H9 (cell line): ENCODE results near the gene RANBP3. TPM values are rescaled to one million over a fixed set of nuclear protein-coding genes. Genes with fewer than 3 reads are reported as not detected.
A peak's percentile ranks its signal among the peaks of the same experiment; 100 is the strongest.

Experiments used
- DNase-seq: peaks from one replicate; pipeline ENCODE4 v3.0.0-alpha.2; 2017
- H2AFZ ChIP-seq: one replicate; pipeline ENCODE4 v1.6.1; 2013; ENCODE audit warnings: mild to moderate bottlenecking, low read length, control low read depth, moderate library complexity
- H2AK5ac ChIP-seq: 2 replicates; pipeline ENCODE4 v1.6.1; 2013; ENCODE audit warnings: low read length, control low read depth, mixed read lengths; ENCODE audit not compliant: insufficient read length
- H2BK120ac ChIP-seq: one replicate; pipeline ENCODE4 v1.6.1; 2013; ENCODE audit warnings: low read depth, mild to moderate bottlenecking, low read length, control low read depth, inconsistent platforms; ENCODE audit not compliant: poor library complexity, severe bottlenecking
- H2BK12ac ChIP-seq: 2 replicates; pipeline ENCODE4 v1.6.1; 2013; ENCODE audit warnings: low read length, control low read depth, mixed read lengths, low read depth; ENCODE audit not compliant: insufficient read length
- H2BK15ac ChIP-seq: 2 replicates; pipeline ENCODE4 v1.6.1; 2013; ENCODE audit warnings: low read depth, low read length, control low read depth
- H2BK20ac ChIP-seq: one replicate; pipeline ENCODE4 v1.6.1; 2013; ENCODE audit warnings: low read depth, mild to moderate bottlenecking, low read length, control low read depth, inconsistent platforms; ENCODE audit not compliant: poor library complexity, severe bottlenecking
- H2BK5ac ChIP-seq: 2 replicates; pipeline ENCODE4 v1.6.1; 2013; ENCODE audit warnings: low read length, control low read depth, mixed read lengths; ENCODE audit not compliant: insufficient read length
- H3K14ac ChIP-seq: 2 replicates; pipeline ENCODE4 v1.6.1; 2013; ENCODE audit warnings: low read length, control low read depth; ENCODE audit not compliant: insufficient read depth
- H3K18ac ChIP-seq: 2 replicates; pipeline ENCODE4 v1.6.1; 2013; ENCODE audit warnings: low read depth, mild to moderate bottlenecking, mixed read lengths, low read length, control low read depth; ENCODE audit not compliant: insufficient read length
- H3K23ac ChIP-seq: 2 replicates; pipeline ENCODE4 v1.6.1; 2013; ENCODE audit warnings: low read length, control low read depth, mixed read lengths, low read depth; ENCODE audit not compliant: insufficient read length
- H3K23me2 ChIP-seq: 2 replicates; pipeline ENCODE4 v1.6.1; 2013; ENCODE audit warnings: low read depth, mild to moderate bottlenecking, mixed read lengths, low read length, control low read depth; ENCODE audit not compliant: insufficient read length, poor library complexity, severe bottlenecking
- H3K27ac ChIP-seq: 2 replicates; pipeline ENCODE4 v1.5.1; 2013; ENCODE audit warnings: low read length, control low read depth, mixed read lengths, low read depth; ENCODE audit not compliant: insufficient read length
- H3K27me3 ChIP-seq: 2 replicates; pipeline ENCODE4 v1.6.1; 2013; ENCODE audit warnings: low read length, control low read depth, inconsistent platforms; ENCODE audit not compliant: insufficient read depth
- H3K4ac ChIP-seq: 2 replicates; pipeline ENCODE4 v1.6.1; 2013; ENCODE audit warnings: low read depth, mild to moderate bottlenecking, control low read depth, inconsistent platforms, low read length, moderate library complexity
- H3K4me1 ChIP-seq: 2 replicates; pipeline ENCODE4 v1.6.1; 2013; ENCODE audit warnings: low read length, control low read depth, inconsistent platforms; ENCODE audit not compliant: insufficient read depth
- H3K4me2 ChIP-seq: 2 replicates; pipeline ENCODE4 v1.6.1; 2013; ENCODE audit warnings: low read length, control low read depth, mixed read lengths; ENCODE audit not compliant: insufficient read length, insufficient read depth
- H3K56ac ChIP-seq: 2 replicates; pipeline ENCODE4 v1.6.1; 2013; ENCODE audit warnings: low read depth, mild to moderate bottlenecking, mixed read lengths, low read length, control low read depth; ENCODE audit not compliant: insufficient read length
- H3K79me1 ChIP-seq: 2 replicates; pipeline ENCODE4 v1.6.1; 2013; ENCODE audit warnings: low read depth, mild to moderate bottlenecking, moderate library complexity, low read length, control low read depth, inconsistent platforms; ENCODE audit not compliant: insufficient read depth, poor library complexity, severe bottlenecking
- H3K79me2 ChIP-seq: 2 replicates; pipeline ENCODE4 v1.6.1; 2013; ENCODE audit warnings: low read length, control low read depth, inconsistent platforms; ENCODE audit not compliant: insufficient read depth
- H3K9ac ChIP-seq: 2 replicates; pipeline ENCODE4 v1.6.1; 2013; ENCODE audit warnings: low read length, control low read depth, mixed read lengths; ENCODE audit not compliant: insufficient read length; ENCODE audit errors: extremely low read depth
- H3K9me3 ChIP-seq: one replicate; pipeline ENCODE4 v1.6.1; 2013; ENCODE audit warnings: low read depth, low read length, inconsistent platforms; ENCODE audit not compliant: control insufficient read depth
- H3T11ph ChIP-seq: one replicate; pipeline ENCODE4 v1.6.1; 2013; ENCODE audit warnings: mild to moderate bottlenecking, low read length, control low read depth, inconsistent platforms
- H4K20me1 ChIP-seq: one replicate; pipeline ENCODE4 v1.6.1; 2013; ENCODE audit not compliant: control insufficient read depth, insufficient read length, insufficient read depth
- H4K5ac ChIP-seq: 2 replicates; pipeline ENCODE4 v1.6.1; 2013; ENCODE audit warnings: low read depth, mild to moderate bottlenecking, mixed read lengths, low read length, control low read depth; ENCODE audit not compliant: insufficient read length
- H4K8ac ChIP-seq: replicated peaks from 2 replicates; pipeline ENCODE4 v1.6.1; 2013; ENCODE audit warnings: low read length, control low read depth, mixed read lengths, low read depth; ENCODE audit not compliant: insufficient read length
- H4K91ac ChIP-seq: 2 replicates; pipeline ENCODE4 v1.6.1; 2013; ENCODE audit warnings: low read depth, mild to moderate bottlenecking, moderate library complexity, mixed read lengths, low read length, control low read depth; ENCODE audit not compliant: insufficient read length
- H3K27ac Mint-ChIP-seq, 3 experiments: 2 replicates in 2 of 3; 3 replicates in 1 of 3; pipeline ENCODE4 v1.8.0; 2020 to 2021; ENCODE audit warnings: mixed read lengths in 3 of 3, mild to moderate bottlenecking in 1 of 3, moderate library complexity in 1 of 3
- H3K27me3 Mint-ChIP-seq: 2 replicates; pipeline ENCODE4 v1.8.0; 2021; ENCODE audit warnings: low read depth, mild to moderate bottlenecking, moderate library complexity, mixed read lengths
- H3K36me3 Mint-ChIP-seq, 3 experiments: 2 replicates in 2 of 3; 3 replicates in 1 of 3; pipeline ENCODE4 v1.8.0; 2020 to 2021; ENCODE audit warnings: low read depth in 3 of 3, mixed read lengths in 3 of 3; ENCODE audit not compliant: insufficient read depth in 1 of 3
- H3K4me1 Mint-ChIP-seq, 2 experiments: 2 replicates each; pipeline ENCODE4 v1.8.0; 2020; ENCODE audit warnings: mixed read lengths in 2 of 2
- H3K4me3 Mint-ChIP-seq, 2 experiments: 2 replicates in 1 of 2; 3 replicates in 1 of 2; pipeline ENCODE4 v1.8.0; 2020 to 2021; ENCODE audit warnings: mild to moderate bottlenecking in 2 of 2, mixed read lengths in 2 of 2, moderate library complexity in 1 of 2
- H3K9me3 Mint-ChIP-seq, 2 experiments: 2 replicates in 1 of 2; 3 replicates in 1 of 2; pipeline ENCODE4 v1.8.0; 2020; ENCODE audit warnings: mild to moderate bottlenecking in 2 of 2, mixed read lengths in 2 of 2, moderate library complexity in 1 of 2
- CTCF ChIP-seq: fragments of 200-600 bp; sonication (generic); conservative IDR thresholded peaks from 3 replicates; pipeline ENCODE4 v1.8.0; 2021; ENCODE audit warnings: antibody characterized with exemption, mild to moderate bottlenecking
- WGBS: extraction: QIAGEN DNeasy Blood & Tissue Kit; methylation state at CpG from one replicate; pipeline ENCODE4 v1.1.7; 2013; ENCODE audit warnings: missing lambda C conversion rate, low lambda C conversion rate, mixed read lengths; ENCODE audit not compliant: insufficient read length; ENCODE audit errors: extremely low coverage; 5-methylcytosine and 5-hydroxymethylcytosine counted together
- total RNA-seq: library from RNA; stranded (reverse); gene quantifications from 2 replicates; pipeline ENCODE4 v1.2.1, GENCODE V29; 2021

The RANBP3 gene
- total RNA-seq, 1 experiment from 2014 or later = 86.5 TPM

GRCh38 chr19:5967571-5967970, 10.4 kb downstream of the RANBP3 start:
- Mint-ChIP-seq H3K27me3 (no peaks in the 10 kb centered on the region), H3K9me3 (no peaks in the 10 kb centered on the region), H3K4me1 (peaks cover 31 to 38% of the 10 kb centered on the region in 2 experiments), H3K36me3 (peaks cover 0 to 11% (median under 1%) of the 10 kb centered on the region in 3 experiments; a peak in 3 of 7 replicates), H3K4me3 (peak overlapping the region in 1 of 2 experiments; percentile 30; a peak in 1 of 5 replicates), H3K27ac (peak overlapping the region in 1 of 3 experiments; percentile 77; a peak in 2 of 7 replicates)
- no peak for DNase-seq
- Histone ChIP-seq H3K56ac (no peak overlapping the region), H4K91ac (no peak overlapping the region), H3K79me2 (peaks cover 47% of the 10 kb centered on the region; the same call in 1 of the 2 replicates), H3K27ac (no peak overlapping the region), H2AK5ac (no peak overlapping the region), H2BK120ac (no peak overlapping the region), H4K8ac (no peak overlapping the region), H2BK15ac (no peak overlapping the region), H3K9ac (no peak overlapping the region), H2BK20ac (no peak overlapping the region), H3K4me1 (no peaks in the 10 kb centered on the region; the same call in 1 of the 2 replicates), H3K9me3 (no peaks in the 10 kb centered on the region), H3K14ac (no peak overlapping the region), H3K23ac (no peak overlapping the region), H3T11ph (no peak overlapping the region), H3K23me2 (no peaks in the 10 kb centered on the region), H3K27me3 (no peaks in the 10 kb centered on the region), H3K4ac (no peak overlapping the region), H4K5ac (no peak overlapping the region), H3K79me1 (peaks cover 14% of the 10 kb centered on the region), H2BK12ac (no peak overlapping the region), H3K4me2 (no peak overlapping the region), H3K18ac (no peak overlapping the region), H2AFZ (no peak overlapping the region), H4K20me1 (peaks cover 5% of the 10 kb centered on the region), H2BK5ac (no peak overlapping the region)
- no CpG with 5 or more reads among the region's 7 CpGs for WGBS
- TF ChIP-seq CTCF = no peak
